Hepatocyte (in vitro differentiated cells): ENCODE data around the gene CLEC14A. TPM values are rescaled to one million over a fixed set of nuclear protein-coding genes. Genes with fewer than 3 reads are reported as not detected.

Source experiments
- DNase-seq: peaks from one replicate; pipeline ENCODE4 v3.0.0-alpha.2; 2016; ENCODE audit warnings: low spot score
- H2AFZ ChIP-seq: fragments of 200-600 bp; sonication (generic); 2 replicates; pipeline ENCODE4 v1.6.0; 2016; ENCODE audit warnings: antibody characterized with exemption, mild to moderate bottlenecking
- H3K27ac ChIP-seq: fragments of 200-600 bp; sonication (generic); 2 replicates; pipeline ENCODE4 v1.5.1; 2016; ENCODE audit warnings: mild to moderate bottlenecking
- H3K27me3 ChIP-seq: fragments of 200-600 bp; sonication (generic); 2 replicates; pipeline ENCODE4 v1.6.1; 2016
- H3K36me3 ChIP-seq: fragments of 200-600 bp; sonication (generic); replicated peaks from 2 replicates; pipeline ENCODE4 v1.5.1; 2016; ENCODE audit warnings: low read depth; ENCODE audit not compliant: insufficient read depth
- H3K4me1 ChIP-seq: fragments of 200-600 bp; sonication (generic); 2 replicates; pipeline ENCODE4 v1.5.1; 2016; ENCODE audit warnings: mild to moderate bottlenecking, moderate library complexity; ENCODE audit not compliant: insufficient read depth
- H3K4me2 ChIP-seq: fragments of 200-600 bp; sonication (generic); 2 replicates; pipeline ENCODE4 v1.6.0; 2016
- H3K4me3 ChIP-seq: fragments of 200-600 bp; sonication (generic); 2 replicates; pipeline ENCODE4 v1.5.1; 2016; ENCODE audit warnings: mild to moderate bottlenecking
- H3K79me2 ChIP-seq: fragments of 200-600 bp; sonication (generic); 2 replicates; pipeline ENCODE4 v1.6.0; 2017; ENCODE audit warnings: mild to moderate bottlenecking
- H3K9me2 ChIP-seq: fragments of 200-600 bp; sonication (generic); replicated peaks from 2 replicates; pipeline ENCODE4 v1.6.0; 2017; ENCODE audit warnings: mild to moderate bottlenecking; ENCODE audit not compliant: insufficient read depth
- H3K9me3 ChIP-seq: fragments of 200-600 bp; sonication (generic); 2 replicates; pipeline ENCODE4 v1.5.1; 2016; ENCODE audit warnings: low read depth, mild to moderate bottlenecking
- H4K20me1 ChIP-seq: fragments of 200-600 bp; sonication (generic); 2 replicates; pipeline ENCODE4 v1.6.0; 2016; ENCODE audit warnings: mild to moderate bottlenecking; ENCODE audit not compliant: insufficient read depth, poor library complexity, severe bottlenecking
- EZH2 ChIP-seq: fragments of 200-600 bp; sonication (generic); IDR thresholded peaks from 2 replicates; pipeline ENCODE4 v1.6.1; 2016; ENCODE audit warnings: antibody characterized with exemption, mild to moderate bottlenecking, borderline replicate concordance
- EZH2phosphoT487 ChIP-seq: fragments of 200-600 bp; sonication (generic); IDR thresholded peaks from one replicate; pipeline ENCODE4 v1.6.1; 2018; ENCODE audit warnings: antibody characterized with exemption, mild to moderate bottlenecking, low read depth, moderate library complexity; ENCODE audit not compliant: unreplicated experiment, severe bottlenecking
- WGBS: methylation state at CpG from one replicate; pipeline ENCODE4 v1.1.6; 2016; ENCODE audit warnings: low lambda C conversion rate; ENCODE audit errors: missing lambda C conversion rate; 5-methylcytosine and 5-hydroxymethylcytosine counted together
- polyA plus RNA-seq: library from polyadenylated mRNA; unstranded; fragments of >200 nt; fragmentation: Nextera tagmentation; extraction: Ambion mirVana; gene quantifications from 2 replicates; pipeline ENCODE4 v1.2.1, GENCODE V29; 2016
- total RNA-seq: library from RNA; depleted of rRNA; stranded (reverse); fragments of >200 nt; gene quantifications from 2 replicates; pipeline ENCODE4 v1.2.3, GENCODE V29; 2014
- TF ChIP-seq, protein P1 (sequence below): fragments of 200-600 bp; sonication (generic); IDR thresholded peaks from 2 replicates; pipeline ENCODE4 v1.5.1; 2016; ENCODE audit warnings: antibody characterized with exemption, mild to moderate bottlenecking; ENCODE audit not compliant: poor library complexity

CLEC14A gene
- total and polyA plus RNA-seq, 2 experiments from 2014 or later, result 1.9 to 2.3 TPM

- H3K79me2 ChIP-seq, result no peaks in the 10 kb centered on the region
- no peak overlapping the region for H3K4me3 ChIP-seq
- H3K27me3 ChIP-seq, result peaks cover 46% of the 10 kb centered on the region
- TF ChIP-seq, protein P1, sequence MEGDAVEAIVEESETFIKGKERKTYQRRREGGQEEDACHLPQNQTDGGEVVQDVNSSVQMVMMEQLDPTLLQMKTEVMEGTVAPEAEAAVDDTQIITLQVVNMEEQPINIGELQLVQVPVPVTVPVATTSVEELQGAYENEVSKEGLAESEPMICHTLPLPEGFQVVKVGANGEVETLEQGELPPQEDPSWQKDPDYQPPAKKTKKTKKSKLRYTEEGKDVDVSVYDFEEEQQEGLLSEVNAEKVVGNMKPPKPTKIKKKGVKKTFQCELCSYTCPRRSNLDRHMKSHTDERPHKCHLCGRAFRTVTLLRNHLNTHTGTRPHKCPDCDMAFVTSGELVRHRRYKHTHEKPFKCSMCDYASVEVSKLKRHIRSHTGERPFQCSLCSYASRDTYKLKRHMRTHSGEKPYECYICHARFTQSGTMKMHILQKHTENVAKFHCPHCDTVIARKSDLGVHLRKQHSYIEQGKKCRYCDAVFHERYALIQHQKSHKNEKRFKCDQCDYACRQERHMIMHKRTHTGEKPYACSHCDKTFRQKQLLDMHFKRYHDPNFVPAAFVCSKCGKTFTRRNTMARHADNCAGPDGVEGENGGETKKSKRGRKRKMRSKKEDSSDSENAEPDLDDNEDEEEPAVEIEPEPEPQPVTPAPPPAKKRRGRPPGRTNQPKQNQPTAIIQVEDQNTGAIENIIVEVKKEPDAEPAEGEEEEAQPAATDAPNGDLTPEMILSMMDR, result peak; percentile 16
- TF ChIP-seq EZH2, result no peak
- H2AFZ ChIP-seq, result no peak overlapping the region
- H3K9me2 ChIP-seq, result no peaks in the 10 kb centered on the region
- peaks cover 11% of the 10 kb centered on the region for H3K4me1 ChIP-seq
- H3K9me3 ChIP-seq, result no peaks in the 10 kb centered on the region
- peak overlapping the region; percentile 91 for H3K4me2 ChIP-seq
- H4K20me1 ChIP-seq, result no peaks in the 10 kb centered on the region
- DNase-seq, result no peak
- H3K36me3 ChIP-seq, result no peaks in the 10 kb centered on the region
- 43% methylated on average over 5 of the region's 5 CpGs for WGBS
- no peak overlapping the region for H3K27ac ChIP-seq
Measured at GRCh38 chr14:38256533-38256840, 594 bp upstream of the CLEC14A start.

- TF ChIP-seq EZH2 (no peak), EZH2phosphoT487 (no peak)
- TF ChIP-seq, protein P1, result no peak
- no peaks in the 10 kb centered on the region for H3K9me2 ChIP-seq
- H3K27me3 ChIP-seq, result peaks cover 48% of the 10 kb centered on the region
- H3K27ac ChIP-seq, result no peak overlapping the region
- peak overlapping the region; percentile 45 for H2AFZ ChIP-seq
- peaks cover 11% of the 10 kb centered on the region for H3K4me1 ChIP-seq
- no peaks in the 10 kb centered on the region for H3K9me3 ChIP-seq
- H3K36me3 ChIP-seq, result no peaks in the 10 kb centered on the region
- H3K4me2 ChIP-seq, result peak overlapping the region; percentile 91
- no peaks in the 10 kb centered on the region for H4K20me1 ChIP-seq
- peak overlapping the region; percentile 25 for H3K4me3 ChIP-seq
- 1% methylated on average over 28 of the region's 29 CpGs for WGBS
- H3K79me2 ChIP-seq, result no peaks in the 10 kb centered on the region
- DNase-seq, result peak; percentile 56
Measured at GRCh38 chr14:38255408-38255672, 553 bp downstream of the CLEC14A start.

DNA sequence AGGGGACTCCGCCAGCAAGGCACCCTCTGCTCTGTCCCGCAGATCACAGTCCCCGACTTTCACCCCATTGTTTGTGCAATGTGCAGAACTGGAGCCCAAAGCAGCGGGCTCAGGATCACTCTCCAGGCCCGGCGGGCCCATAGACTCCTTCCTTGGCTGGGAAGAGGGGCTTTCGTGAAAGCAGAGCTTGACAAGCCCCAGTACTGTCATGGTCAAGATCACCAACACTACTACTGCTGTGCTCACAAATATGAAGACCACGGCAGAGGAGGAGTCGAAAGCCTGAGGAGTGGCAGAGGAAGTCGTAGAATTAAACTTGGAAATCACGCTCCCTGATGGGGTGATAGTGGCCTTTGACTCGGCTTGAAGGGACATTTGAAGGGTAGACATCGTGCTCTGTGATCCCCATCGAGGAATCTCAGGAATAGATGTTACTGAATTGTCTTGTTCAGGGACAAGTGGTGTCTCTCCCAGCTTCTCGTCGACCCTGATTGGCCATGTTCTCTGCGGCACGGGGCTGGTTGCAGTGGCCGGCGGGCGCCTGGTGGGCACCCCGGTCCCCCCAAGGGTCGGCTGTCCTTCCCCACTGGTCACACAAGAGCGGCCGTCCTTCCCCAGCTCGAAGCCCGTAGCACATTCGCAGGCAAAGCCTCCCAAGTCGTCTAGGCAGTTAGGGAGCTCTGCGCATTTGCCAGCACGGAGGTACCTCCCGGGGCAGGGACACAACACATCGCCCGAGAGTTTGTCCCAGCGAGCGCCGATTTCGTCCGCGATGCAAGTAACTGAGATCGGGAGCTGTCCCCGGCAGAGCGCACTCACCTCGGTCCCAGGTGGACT is 1.1 kb downstream of the CLEC14A start:
- peaks cover 48% of the 10 kb centered on the region for H3K27me3 ChIP-seq
- TF ChIP-seq, protein P1, result no peak
- no peak for TF ChIP-seq EZH2
- no peak for TF ChIP-seq EZH2phosphoT487
- H3K36me3 ChIP-seq, result no peaks in the 10 kb centered on the region
- no peak overlapping the region for H3K27ac ChIP-seq
- 23% methylated on average over 44 of the region's 44 CpGs for WGBS
- H3K4me2 ChIP-seq, result peak overlapping the region; percentile 91
- H3K4me1 ChIP-seq, result peaks cover 11% of the 10 kb centered on the region
- no peaks in the 10 kb centered on the region for H3K9me2 ChIP-seq
- H3K4me3 ChIP-seq, result peak overlapping the region; percentile 25
- DNase-seq, result no peak
- H3K9me3 ChIP-seq, result no peaks in the 10 kb centered on the region
- peak overlapping the region; percentile 45 for H2AFZ ChIP-seq
- H4K20me1 ChIP-seq, result no peaks in the 10 kb centered on the region
- no peaks in the 10 kb centered on the region for H3K79me2 ChIP-seq
